ENCODE data around the gene GCSH. TPM values are rescaled to one million over a fixed set of nuclear protein-coding genes. Genes with fewer than 3 reads are reported as not detected.

The GCSH gene
- polyA plus RNA-seq, 1 of the 3 experiments (the other 2 are of a cell fraction), result 20.7 TPM

GRCh38 chr16:81060576-81061306, 35.5 kb downstream of the GCSH start:
- H3K27ac ChIP-seq (ENCODE audit: low read depth in 2 of 2, low read length in 1 of 2), result no peak overlapping the region
- H3K36me3 ChIP-seq (replicated peaks in 1 of 2; ENCODE audit: control insufficient read depth in 1 of 2, insufficient read depth in 2 of 2, low read length in 1 of 2), result no peaks in the 10 kb centered on the region
- no peak overlapping the region for H3K4me3 ChIP-seq (ENCODE audit: low read depth in 2 of 2, low read length in 1 of 2)
- no peaks in the 10 kb centered on the region for H3K27me3 ChIP-seq (ENCODE audit: insufficient read depth)
- no peak overlapping the region for H2AFZ ChIP-seq (ENCODE audit: low read depth)
- no peak for DNase-seq
- 91% methylated on average over 12 of the region's 14 CpGs for WGBS (ENCODE audit: low lambda C conversion rate)
- no peaks in the 10 kb centered on the region for H3K9me2 ChIP-seq
- H3K4me2 ChIP-seq, result no peak overlapping the region
- ChIA-PET CTCF (no interaction called here), POLR2A (no interaction called here)
- no peaks in the 10 kb centered on the region for H4K20me1 ChIP-seq (ENCODE audit: insufficient read depth)
- no peak overlapping the region for H3K9ac ChIP-seq
- no peaks in the 10 kb centered on the region for H3K4me1 ChIP-seq (ENCODE audit: control insufficient read depth in 1 of 2, insufficient read depth in 2 of 2, low read depth in 1 of 2, low read length in 1 of 2)
- no peaks in the 10 kb centered on the region for H3K9me3 ChIP-seq
- no peaks in the 10 kb centered on the region for H3F3A ChIP-seq (replicated peaks; ENCODE audit: insufficient read depth)
- no peaks in the 10 kb centered on the region for H3K79me2 ChIP-seq (ENCODE audit: insufficient read depth)
- TF ChIP-seq FOXM1 (IDR thresholded peaks at IDR 0.05; ENCODE audit: low read depth) (no peak), TAF1 (IDR thresholded peaks at IDR 0.05; ENCODE audit: borderline replicate concordance, low read depth, low read length) (no peak), ELF1 (IDR thresholded peaks at IDR 0.05) (no peak), FOSL2 (IDR thresholded peaks at IDR 0.05; ENCODE audit: borderline replicate concordance, low read depth) (no peak), RFX5 (IDR thresholded peaks at IDR 0.05; ENCODE audit: low read length) (no peak), MAX (IDR thresholded peaks at IDR 0.05; ENCODE audit: low read depth) (no peak), EP300 (IDR thresholded peaks at IDR 0.05; ENCODE audit: borderline replicate concordance in 1 of 2, low read depth in 1 of 2, low read length in 1 of 2) (no peak), EZH2phosphoT487 (IDR thresholded peaks at IDR 0.05; ENCODE audit: borderline replicate concordance, low read depth) (no peak), RCOR1 (IDR thresholded peaks at IDR 0.05; ENCODE audit: low read length) (no peak)

- 67% methylated on average over 11 of the region's 11 CpGs for WGBS (ENCODE audit: low lambda C conversion rate)
These were observed 42.4 kb downstream of the GCSH start for GRCh38 chr16:81053761-81054160.

More at GRCh38 chr16:81053761-81054160, 42.4 kb downstream of the GCSH start:
- no peak overlapping the region for H2AFZ ChIP-seq (ENCODE audit: low read depth)
- no peak for DNase-seq
- no peaks in the 10 kb centered on the region for H3K4me1 ChIP-seq (ENCODE audit: control insufficient read depth in 1 of 2, insufficient read depth in 2 of 2, low read depth in 1 of 2, low read length in 1 of 2)
- no peaks in the 10 kb centered on the region for H3K27me3 ChIP-seq (ENCODE audit: insufficient read depth)
- no peaks in the 10 kb centered on the region for H3K79me2 ChIP-seq (ENCODE audit: insufficient read depth)
- H3K36me3 ChIP-seq (replicated peaks in 1 of 2; ENCODE audit: control insufficient read depth in 1 of 2, insufficient read depth in 2 of 2, low read length in 1 of 2), result no peaks in the 10 kb centered on the region
- TF ChIP-seq GABPA (IDR thresholded peaks at IDR 0.05; ENCODE audit: low read depth), result no peak
- no peak for TF ChIP-seq NFIC (IDR thresholded peaks at IDR 0.05; ENCODE audit: borderline replicate concordance)
- no peak for TF ChIP-seq RCOR1 (IDR thresholded peaks at IDR 0.05; ENCODE audit: low read length)
- TF ChIP-seq FOXM1 (IDR thresholded peaks at IDR 0.05; ENCODE audit: low read depth), result no peak
- no peak for TF ChIP-seq SIN3A (IDR thresholded peaks at IDR 0.05; ENCODE audit: borderline replicate concordance, low read depth, low read length)
- TF ChIP-seq NRF1 (IDR thresholded peaks at IDR 0.05; ENCODE audit: low read depth, low read length), result no peak
- TF ChIP-seq PBX3 (IDR thresholded peaks at IDR 0.05), result no peak
- TF ChIP-seq TCF12 (IDR thresholded peaks at IDR 0.05), result no peak
- no peak for TF ChIP-seq YY1 (IDR thresholded peaks at IDR 0.05; ENCODE audit: low read depth)
- TF ChIP-seq JUND (IDR thresholded peaks at IDR 0.05), result no peak
- no peak for TF ChIP-seq CHD2 (IDR thresholded peaks at IDR 0.05; ENCODE audit: low read length, partially characterized antibody)
- no peak for TF ChIP-seq FOXJ3 (CRISPR knock-in tag; IDR thresholded peaks at IDR 0.05)
- no peak for TF ChIP-seq POLR2AphosphoS5 (IDR thresholded peaks at IDR 0.05; ENCODE audit: low read depth, low read length)
- TF ChIP-seq GATA2 (CRISPR knock-in tag; IDR thresholded peaks at IDR 0.05), result no peak
- no peak for TF ChIP-seq FOSL2 (IDR thresholded peaks at IDR 0.05; ENCODE audit: borderline replicate concordance, low read depth)
- no peak overlapping the region for H3K9ac ChIP-seq
- CTCF ChIA-PET, result no interaction called here
- no peak overlapping the region for H3K4me3 ChIP-seq (ENCODE audit: low read depth in 2 of 2, low read length in 1 of 2)
- H3K27ac ChIP-seq (ENCODE audit: low read depth in 2 of 2, low read length in 1 of 2), result no peak overlapping the region
- H3F3A ChIP-seq (replicated peaks; ENCODE audit: insufficient read depth), result no peaks in the 10 kb centered on the region
- H4K20me1 ChIP-seq (ENCODE audit: insufficient read depth), result no peaks in the 10 kb centered on the region
- H3K9me2 ChIP-seq, result no peaks in the 10 kb centered on the region
- POLR2A ChIA-PET, result no interaction called here
- H3K9me3 ChIP-seq, result peaks cover 6% of the 10 kb centered on the region; the same call in 1 of the 2 replicates
- no peak overlapping the region for H3K4me2 ChIP-seq

Data from SK-N-SH (cell line).